Activated CD4-positive, alpha-beta T cell treated with anti-CD3 and anti-CD28 coated beads, Interleukin-2, amount 50 U/mL, for 16 hours (primary cell): ENCODE measurements around the gene NCK1.

Experiments
- DNase-seq: peaks from one replicate; pipeline ENCODE4 v3.0.0-alpha.2; 2020

Gene NCK1

DNA sequence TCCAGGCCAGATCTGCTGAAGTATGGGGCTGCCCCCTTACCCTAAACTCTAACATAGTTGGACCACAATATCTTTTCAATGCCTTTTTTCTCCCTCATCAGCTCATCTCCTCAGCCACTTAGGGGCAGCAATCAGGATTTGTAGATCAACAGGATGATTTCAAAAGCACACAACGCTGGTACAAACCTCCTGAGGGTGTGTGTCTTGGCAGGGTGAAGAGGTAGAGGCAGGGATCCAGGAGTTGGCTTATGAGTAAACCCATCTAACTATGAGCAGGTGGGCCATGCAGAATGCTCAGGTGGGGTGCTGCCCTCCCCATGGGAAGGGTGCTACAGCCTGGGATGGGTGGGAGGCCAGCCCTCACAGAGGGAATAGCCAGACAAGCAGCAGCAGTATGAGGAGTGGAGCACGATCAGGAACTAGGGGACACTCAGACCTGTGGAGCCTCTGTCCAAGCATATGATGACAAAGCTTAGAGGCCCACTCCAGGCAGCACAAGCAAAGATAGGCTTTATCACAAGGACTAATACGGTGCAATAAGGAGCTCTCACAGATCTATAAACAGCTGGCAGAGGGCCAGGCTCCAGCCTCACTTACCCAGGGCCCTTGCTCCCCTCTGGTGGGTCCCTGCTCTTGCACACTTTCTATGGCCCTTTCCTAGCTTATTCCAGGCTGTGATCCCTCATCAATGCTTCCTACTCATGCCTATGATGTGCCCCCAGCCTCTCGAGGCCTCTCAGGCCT is 127.9 kb downstream of the NCK1 start:
- DNase-seq: no peak

DNA sequence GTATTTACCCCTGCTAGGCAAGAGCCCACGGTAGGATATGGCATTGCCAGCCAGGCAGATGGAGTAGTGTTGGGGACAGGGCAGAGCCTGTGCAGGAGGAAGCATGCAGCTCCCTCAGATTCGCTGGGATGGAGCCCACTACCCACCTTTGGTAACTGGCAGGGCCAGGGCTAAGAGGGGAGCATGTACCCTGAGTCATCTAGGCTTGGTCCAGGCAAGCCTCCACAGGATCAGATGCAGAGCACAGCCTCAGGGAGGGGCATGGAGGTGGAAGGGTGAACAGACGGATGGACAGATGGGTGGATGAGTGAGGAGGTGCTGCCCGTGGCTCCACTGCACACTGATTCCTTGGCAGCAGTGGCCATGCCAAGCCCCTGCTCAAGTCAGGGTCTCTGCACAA is 128.8 kb downstream of the NCK1 start:
- DNase-seq: no peak

DNA sequence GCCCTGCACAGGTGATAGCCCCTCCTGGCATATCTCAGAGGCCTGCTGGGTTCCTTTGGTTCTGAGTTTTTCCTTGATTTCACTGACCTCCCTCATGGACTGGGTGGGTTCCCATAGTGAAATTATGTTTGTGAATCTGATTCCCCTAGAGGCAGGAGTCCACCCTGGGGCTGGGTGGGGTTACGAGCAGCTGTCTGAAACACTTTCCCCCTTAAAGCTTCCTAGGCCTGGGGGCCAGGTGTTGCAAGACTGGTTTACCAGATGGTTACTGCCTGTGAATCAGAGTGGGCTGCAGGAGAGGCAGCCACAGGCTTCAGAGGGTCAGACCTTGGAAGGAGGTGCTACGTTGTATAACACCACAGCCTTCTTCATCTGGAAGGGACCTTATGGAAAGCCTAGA is 130.1 kb downstream of the NCK1 start:
- no peak for DNase-seq

DNA sequence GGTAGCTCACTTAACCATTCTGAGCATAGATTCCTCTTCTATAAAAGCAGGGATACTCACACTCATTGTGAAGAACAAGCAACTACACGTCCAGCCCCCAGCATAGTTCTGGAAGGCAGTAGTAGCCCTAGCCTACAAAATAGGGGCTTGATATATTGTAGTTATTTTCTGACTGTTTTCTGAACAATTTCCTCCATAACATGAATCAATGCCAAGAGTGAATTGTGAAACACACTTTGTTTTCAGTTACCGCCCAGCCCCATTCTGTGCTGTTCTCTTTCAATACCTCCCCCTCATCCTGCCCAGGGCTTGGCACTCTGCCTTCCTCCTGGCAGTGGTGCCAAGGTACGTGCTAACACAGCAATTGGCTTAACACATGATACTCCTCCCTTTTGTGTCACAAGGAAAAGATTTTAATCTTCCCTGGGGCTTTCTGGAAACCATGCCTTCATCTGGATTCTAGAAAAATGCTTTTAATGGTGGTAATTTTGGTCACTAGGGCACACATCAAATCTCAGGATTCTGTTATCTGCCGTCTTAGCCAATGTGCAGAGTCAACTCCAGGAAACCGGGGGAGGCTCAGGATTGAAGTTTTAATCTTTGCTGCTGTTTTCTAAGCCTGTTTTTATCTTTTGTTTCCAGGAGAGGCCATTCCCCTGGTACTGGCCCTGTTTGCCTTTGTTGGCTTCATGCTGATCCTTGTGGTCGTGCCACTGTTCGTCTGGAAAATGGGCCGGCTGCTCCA is 132.9 kb downstream of the NCK1 start:
- no peak for DNase-seq

DNA sequence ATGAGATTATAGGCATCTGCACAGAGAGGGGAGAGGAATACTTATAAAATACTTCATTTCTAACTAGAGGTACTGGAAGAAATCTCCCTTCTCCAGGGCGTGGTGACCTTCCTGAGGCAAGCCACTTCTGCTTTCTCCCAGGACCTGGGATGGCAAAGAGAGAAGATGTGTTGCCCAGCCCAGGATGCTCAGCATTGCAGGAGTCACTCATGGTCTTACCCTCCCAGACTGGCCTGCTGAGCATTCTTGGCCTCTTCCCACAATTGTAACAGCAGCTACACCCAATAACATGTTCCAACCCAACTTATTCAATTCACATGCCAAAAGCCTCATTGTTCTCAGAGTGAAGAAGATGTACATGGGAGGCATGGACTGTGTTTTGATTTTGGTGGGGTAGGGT is 133.6 kb downstream of the NCK1 start:
- DNase-seq: no peak
